A673 (cell line): ENCODE results near the gene SNRPD1.

Experiments
- EZH2 ChIP-seq: fragments of 200-600 bp; sonication (generic); IDR thresholded peaks from 2 replicates; pipeline ENCODE4 v1.6.1; 2017; ENCODE audit warnings: borderline replicate concordance, low read depth, mild to moderate bottlenecking, mixed read lengths, antibody characterized with exemption, low read length; ENCODE audit not compliant: poor library complexity, severe bottlenecking
- TF ChIP-seq, protein P1 (sequence below): fragments of 300-800, 200-600 bp; sonication (generic); conservative IDR thresholded peaks from 2 replicates; pipeline ENCODE4 v1.5.1; 2017; ENCODE audit warnings: low read depth, mild to moderate bottlenecking, antibody characterized with exemption, low read length, moderate library complexity, mixed read lengths

DNA sequence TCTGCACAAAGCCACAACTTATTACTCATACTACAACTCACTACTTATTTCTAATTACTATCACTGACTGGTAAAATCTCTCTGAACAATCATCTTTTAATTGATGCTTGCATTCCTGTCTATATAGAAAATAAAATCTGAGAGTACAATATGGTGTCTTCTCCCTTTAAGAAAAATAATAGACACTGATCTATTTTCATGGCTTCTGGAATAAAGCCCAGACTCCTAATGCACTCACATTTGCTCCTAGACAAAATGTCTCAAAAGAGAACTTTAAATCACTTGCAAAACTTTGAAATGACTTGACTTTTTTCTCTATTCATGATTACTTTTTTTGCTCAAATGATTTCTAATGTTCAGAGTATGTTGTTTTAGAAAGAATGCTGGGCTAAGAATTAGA is 40.3 kb upstream of the SNRPD1 start:
- TF ChIP-seq, protein P1, sequence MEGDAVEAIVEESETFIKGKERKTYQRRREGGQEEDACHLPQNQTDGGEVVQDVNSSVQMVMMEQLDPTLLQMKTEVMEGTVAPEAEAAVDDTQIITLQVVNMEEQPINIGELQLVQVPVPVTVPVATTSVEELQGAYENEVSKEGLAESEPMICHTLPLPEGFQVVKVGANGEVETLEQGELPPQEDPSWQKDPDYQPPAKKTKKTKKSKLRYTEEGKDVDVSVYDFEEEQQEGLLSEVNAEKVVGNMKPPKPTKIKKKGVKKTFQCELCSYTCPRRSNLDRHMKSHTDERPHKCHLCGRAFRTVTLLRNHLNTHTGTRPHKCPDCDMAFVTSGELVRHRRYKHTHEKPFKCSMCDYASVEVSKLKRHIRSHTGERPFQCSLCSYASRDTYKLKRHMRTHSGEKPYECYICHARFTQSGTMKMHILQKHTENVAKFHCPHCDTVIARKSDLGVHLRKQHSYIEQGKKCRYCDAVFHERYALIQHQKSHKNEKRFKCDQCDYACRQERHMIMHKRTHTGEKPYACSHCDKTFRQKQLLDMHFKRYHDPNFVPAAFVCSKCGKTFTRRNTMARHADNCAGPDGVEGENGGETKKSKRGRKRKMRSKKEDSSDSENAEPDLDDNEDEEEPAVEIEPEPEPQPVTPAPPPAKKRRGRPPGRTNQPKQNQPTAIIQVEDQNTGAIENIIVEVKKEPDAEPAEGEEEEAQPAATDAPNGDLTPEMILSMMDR: no peak
- no peak for TF ChIP-seq EZH2
